Measurements from ENCODE around the gene ADAM12.

Gene ADAM12

GRCh38 chr10:126400641-126401040 is 12.4 kb upstream of the ADAM12 start:
- no peak overlapping the region for H3K4me3 ChIP-seq (ENCODE audit: low read depth in 1 of 2, low read length in 1 of 2)
- H3K9me3 ChIP-seq = no peaks in the 10 kb centered on the region
- H3K27me3 ChIP-seq = no peaks in the 10 kb centered on the region
- H3K36me3 ChIP-seq = no peaks in the 10 kb centered on the region
- no peak overlapping the region for H3K27ac ChIP-seq
- no peak for TF ChIP-seq CTCF (IDR thresholded peaks at IDR 0.05)
- no peaks in the 10 kb centered on the region for H3K4me1 ChIP-seq (ENCODE audit: control insufficient read depth in 1 of 2, insufficient read depth in 1 of 2, low read depth in 1 of 2, low read length in 1 of 2)

GRCh38 chr10:126398924-126399323 is 10.6 kb upstream of the ADAM12 start:
- no peaks in the 10 kb centered on the region for H3K27me3 ChIP-seq
- no peak overlapping the region for H3K27ac ChIP-seq
- no peak overlapping the region for H3K4me3 ChIP-seq (ENCODE audit: low read depth in 1 of 2, low read length in 1 of 2)
- TF ChIP-seq CTCF (IDR thresholded peaks at IDR 0.05) = no peak
- no peaks in the 10 kb centered on the region for H3K36me3 ChIP-seq
- H3K4me1 ChIP-seq (ENCODE audit: control insufficient read depth in 1 of 2, insufficient read depth in 1 of 2, low read depth in 1 of 2, low read length in 1 of 2) = no peaks in the 10 kb centered on the region
- no peaks in the 10 kb centered on the region for H3K9me3 ChIP-seq

GRCh38 chr10:126398383-126398743 is 10.1 kb upstream of the ADAM12 start:
- no peaks in the 10 kb centered on the region for H3K36me3 ChIP-seq
- no peak overlapping the region for H3K27ac ChIP-seq
- H3K4me1 ChIP-seq (ENCODE audit: control insufficient read depth in 1 of 2, insufficient read depth in 1 of 2, low read depth in 1 of 2, low read length in 1 of 2) = no peaks in the 10 kb centered on the region
- no peaks in the 10 kb centered on the region for H3K9me3 ChIP-seq
- no peak for TF ChIP-seq CTCF (IDR thresholded peaks at IDR 0.05)
- no peaks in the 10 kb centered on the region for H3K27me3 ChIP-seq
- no peak overlapping the region for H3K4me3 ChIP-seq (ENCODE audit: low read depth in 1 of 2, low read length in 1 of 2)

GRCh38 chr10:126397640-126398382 is 9.5 kb upstream of the ADAM12 start:
- Histone ChIP-seq H3K4me3 (ENCODE audit: low read depth in 1 of 2, low read length in 1 of 2) (no peak overlapping the region), H3K27me3 (no peaks in the 10 kb centered on the region), H3K36me3 (no peaks in the 10 kb centered on the region), H3K4me1 (ENCODE audit: control insufficient read depth in 1 of 2, insufficient read depth in 1 of 2, low read depth in 1 of 2, low read length in 1 of 2) (no peaks in the 10 kb centered on the region), H3K27ac (no peak overlapping the region), H3K9me3 (no peaks in the 10 kb centered on the region)
- TF ChIP-seq CTCF (IDR thresholded peaks at IDR 0.05) = no peak

- no peak for TF ChIP-seq CTCF (IDR thresholded peaks at IDR 0.05)
These were observed 8.9 kb upstream of the ADAM12 start for GRCh38 chr10:126397156-126397555.

More at GRCh38 chr10:126397156-126397555, 8.9 kb upstream of the ADAM12 start:
- Histone ChIP-seq H3K4me3 (ENCODE audit: low read depth in 1 of 2, low read length in 1 of 2) (no peak overlapping the region), H3K4me1 (ENCODE audit: control insufficient read depth in 1 of 2, insufficient read depth in 1 of 2, low read depth in 1 of 2, low read length in 1 of 2) (no peaks in the 10 kb centered on the region), H3K27ac (no peak overlapping the region), H3K36me3 (no peaks in the 10 kb centered on the region), H3K9me3 (no peaks in the 10 kb centered on the region), H3K27me3 (no peaks in the 10 kb centered on the region)

Data from neutrophil (primary cell).